GM23338 (cell line): Measurements from ENCODE around the gene B4GALT1. TPM values are rescaled to one million over a fixed set of nuclear protein-coding genes. Genes with fewer than 3 reads are reported as not detected.

ENCODE experiments used
- ATAC-seq: fragments of 200-7000 bp; cut with Tn5 transposase; 3 replicates; pipeline ENCODE4 v1.9.1; 2020
- DNase-seq: peaks from one replicate; pipeline ENCODE4 v3.0.0-alpha.2; 2015; ENCODE audit warnings: low spot score
- H2AFZ ChIP-seq: fragments of 200-600 bp; sonication (generic); 2 replicates; pipeline ENCODE4 v1.8.0; 2016; ENCODE audit warnings: antibody characterized with exemption, mild to moderate bottlenecking, moderate library complexity
- H3F3A ChIP-seq: fragments of 200-600 bp; sonication (generic); replicated peaks from 2 replicates; pipeline ENCODE4 v1.8.0; 2017; ENCODE audit warnings: antibody characterized with exemption, mixed run types, low read depth
- H3K27ac ChIP-seq: fragments of 200-600 bp; sonication (generic); 2 replicates; pipeline ENCODE4 v1.6.1; 2016; ENCODE audit warnings: low read depth
- H3K27me3 ChIP-seq: fragments of 200-600 bp; sonication (generic); 2 replicates; pipeline ENCODE4 v1.8.0; 2016; ENCODE audit warnings: mild to moderate bottlenecking, mixed run types, moderate library complexity; ENCODE audit not compliant: insufficient read depth
- H3K36me3 ChIP-seq: fragments of 200-600 bp; sonication (generic); 2 replicates; pipeline ENCODE4 v1.8.0; 2016; ENCODE audit warnings: mild to moderate bottlenecking; ENCODE audit not compliant: insufficient read depth
- H3K4me1 ChIP-seq: fragments of 200-600 bp; sonication (generic); 2 replicates; pipeline ENCODE4 v1.8.0; 2016; ENCODE audit warnings: mild to moderate bottlenecking, moderate library complexity; ENCODE audit not compliant: insufficient read depth
- H3K4me2 ChIP-seq: fragments of 200-600 bp; sonication (generic); 2 replicates; pipeline ENCODE4 v1.7.1; 2017; ENCODE audit warnings: mixed run types
- H3K4me3 ChIP-seq: fragments of 200-600 bp; sonication (generic); 2 replicates; pipeline ENCODE4 v1.6.1; 2016; ENCODE audit warnings: mixed run types
- H3K79me2 ChIP-seq: fragments of 200-600 bp; sonication (generic); replicated peaks from 2 replicates; pipeline ENCODE4 v1.8.0; 2017; ENCODE audit warnings: mild to moderate bottlenecking; ENCODE audit not compliant: insufficient read depth
- H3K9me2 ChIP-seq: fragments of 200-600 bp; sonication (generic); 2 replicates; pipeline ENCODE4 v1.8.0; 2017; ENCODE audit not compliant: insufficient read depth
- H4K20me1 ChIP-seq: fragments of 200-600 bp; sonication (generic); replicated peaks from 2 replicates; pipeline ENCODE4 v1.8.0; 2017; ENCODE audit warnings: mild to moderate bottlenecking; ENCODE audit not compliant: insufficient read depth
- H3K27ac Mint-ChIP-seq: 2 replicates; pipeline ENCODE4 v1.8.0; 2020; ENCODE audit warnings: inconsistent platforms, mild to moderate bottlenecking, moderate library complexity, mixed read lengths
- H3K27me3 Mint-ChIP-seq: 3 replicates; pipeline ENCODE4 v1.8.0; 2022; ENCODE audit warnings: low read depth, mild to moderate bottlenecking, moderate library complexity, mixed read lengths, inconsistent platforms; ENCODE audit not compliant: insufficient read depth, poor library complexity
- H3K36me3 Mint-ChIP-seq: 3 replicates; pipeline ENCODE4 v1.8.0; 2021; ENCODE audit warnings: low read depth, mild to moderate bottlenecking, inconsistent platforms, moderate library complexity, mixed read lengths
- H3K4me1 Mint-ChIP-seq: 3 replicates; pipeline ENCODE4 v1.8.0; 2020; ENCODE audit warnings: mild to moderate bottlenecking, inconsistent platforms, mixed read lengths
- H3K4me3 Mint-ChIP-seq: 3 replicates; pipeline ENCODE4 v1.8.0; 2021; ENCODE audit warnings: moderate library complexity, mild to moderate bottlenecking, inconsistent platforms, mixed read lengths
- H3K9me3 Mint-ChIP-seq: 3 replicates; pipeline ENCODE4 v1.8.0; 2020; ENCODE audit warnings: moderate library complexity, mild to moderate bottlenecking, inconsistent platforms, mixed read lengths
- JUNB ChIP-seq: IDR thresholded peaks from one replicate; pipeline ENCODE4 v1.6.1; 2016; ENCODE audit warnings: antibody characterized with exemption; ENCODE audit not compliant: unreplicated experiment
- NANOG ChIP-seq: IDR thresholded peaks from 2 replicates; pipeline ENCODE4 v1.6.1; 2016; ENCODE audit warnings: antibody characterized with exemption, borderline replicate concordance
- STAT1 ChIP-seq: IDR thresholded peaks from one replicate; pipeline ENCODE4 v1.6.1; 2016; ENCODE audit warnings: antibody characterized with exemption; ENCODE audit not compliant: unreplicated experiment
- polyA plus RNA-seq: library from polyadenylated mRNA; unstranded; fragments of >200 nt; fragmentation: Nextera tagmentation; extraction: Ambion mirVana; gene quantifications from 2 replicates; pipeline ENCODE4 v1.2.1, GENCODE V29; 2016
- total RNA-seq: library from RNA; depleted of rRNA; stranded (reverse); fragments of >200 nt; shearing (Covaris generic); gene quantifications from 2 replicates; pipeline ENCODE4 v1.2.3, GENCODE V29; 2014
- TF ChIP-seq, protein P1 (sequence below): IDR thresholded peaks from one replicate; pipeline ENCODE4 v1.6.1; 2018; ENCODE audit warnings: antibody characterized with exemption; ENCODE audit not compliant: unreplicated experiment
- TF ChIP-seq, protein P2 (sequence below): IDR thresholded peaks from 2 replicates; pipeline ENCODE4 v1.6.1; 2016; ENCODE audit warnings: antibody characterized with exemption
- TF ChIP-seq, protein P3 (sequence below), 2 experiments: fragments of 200-600 bp in 1 of 2; sonication (generic) in 1 of 2; conservative IDR thresholded peaks; 2 replicates each; pipeline versions ENCODE4 v1.5.1 to v1.6.1; 2016 to 2017; ENCODE audit warnings: antibody characterized with exemption in 2 of 2, low read depth in 2 of 2, mild to moderate bottlenecking in 2 of 2, moderate library complexity in 1 of 2

Gene B4GALT1
- total and polyA plus RNA-seq, 2 experiments from 2014 or later, result 6.3 to 15.8 TPM

DNA sequence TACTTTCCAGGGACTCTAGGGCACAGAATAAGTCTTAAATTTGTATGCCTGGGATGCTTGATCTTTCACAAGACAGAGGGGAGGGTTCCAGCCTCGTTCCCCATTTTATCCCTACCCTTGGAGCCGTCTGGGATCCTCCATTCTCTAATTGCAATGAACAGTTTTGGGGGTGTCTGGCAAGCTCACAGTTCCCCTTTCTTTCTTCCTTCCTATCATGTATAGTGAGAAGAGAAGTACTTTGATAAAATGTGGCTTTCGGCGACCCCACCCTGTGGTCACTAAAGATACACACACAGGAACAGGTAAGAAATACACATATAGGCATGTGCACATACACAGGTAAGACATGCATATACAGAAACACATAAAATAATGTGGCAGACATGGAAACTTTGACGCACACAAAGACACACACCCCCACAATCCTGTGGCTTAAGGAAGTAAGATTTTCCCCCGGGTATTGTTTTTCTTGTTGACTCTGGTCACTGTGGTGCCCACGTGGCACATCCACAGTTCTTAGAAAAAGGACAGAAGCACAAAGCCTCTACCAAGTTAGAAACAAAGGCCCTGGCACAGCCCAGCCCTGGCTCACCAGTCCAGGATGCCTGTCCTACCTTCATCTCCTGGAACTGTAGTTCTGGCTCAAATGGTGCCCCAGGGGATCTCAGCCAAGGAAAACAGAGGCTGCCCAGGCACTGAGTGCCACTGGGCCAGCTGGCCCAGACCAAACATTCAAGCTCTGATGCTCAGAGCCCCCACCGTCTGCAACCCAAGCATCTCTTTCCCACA is 84.4 kb downstream of the B4GALT1 start (continued):
- TF ChIP-seq, protein P1, sequence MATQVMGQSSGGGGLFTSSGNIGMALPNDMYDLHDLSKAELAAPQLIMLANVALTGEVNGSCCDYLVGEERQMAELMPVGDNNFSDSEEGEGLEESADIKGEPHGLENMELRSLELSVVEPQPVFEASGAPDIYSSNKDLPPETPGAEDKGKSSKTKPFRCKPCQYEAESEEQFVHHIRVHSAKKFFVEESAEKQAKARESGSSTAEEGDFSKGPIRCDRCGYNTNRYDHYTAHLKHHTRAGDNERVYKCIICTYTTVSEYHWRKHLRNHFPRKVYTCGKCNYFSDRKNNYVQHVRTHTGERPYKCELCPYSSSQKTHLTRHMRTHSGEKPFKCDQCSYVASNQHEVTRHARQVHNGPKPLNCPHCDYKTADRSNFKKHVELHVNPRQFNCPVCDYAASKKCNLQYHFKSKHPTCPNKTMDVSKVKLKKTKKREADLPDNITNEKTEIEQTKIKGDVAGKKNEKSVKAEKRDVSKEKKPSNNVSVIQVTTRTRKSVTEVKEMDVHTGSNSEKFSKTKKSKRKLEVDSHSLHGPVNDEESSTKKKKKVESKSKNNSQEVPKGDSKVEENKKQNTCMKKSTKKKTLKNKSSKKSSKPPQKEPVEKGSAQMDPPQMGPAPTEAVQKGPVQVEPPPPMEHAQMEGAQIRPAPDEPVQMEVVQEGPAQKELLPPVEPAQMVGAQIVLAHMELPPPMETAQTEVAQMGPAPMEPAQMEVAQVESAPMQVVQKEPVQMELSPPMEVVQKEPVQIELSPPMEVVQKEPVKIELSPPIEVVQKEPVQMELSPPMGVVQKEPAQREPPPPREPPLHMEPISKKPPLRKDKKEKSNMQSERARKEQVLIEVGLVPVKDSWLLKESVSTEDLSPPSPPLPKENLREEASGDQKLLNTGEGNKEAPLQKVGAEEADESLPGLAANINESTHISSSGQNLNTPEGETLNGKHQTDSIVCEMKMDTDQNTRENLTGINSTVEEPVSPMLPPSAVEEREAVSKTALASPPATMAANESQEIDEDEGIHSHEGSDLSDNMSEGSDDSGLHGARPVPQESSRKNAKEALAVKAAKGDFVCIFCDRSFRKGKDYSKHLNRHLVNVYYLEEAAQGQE, result no peak
- TF ChIP-seq JUNB (no peak), NANOG (no peak), STAT1 (no peak)

DNA sequence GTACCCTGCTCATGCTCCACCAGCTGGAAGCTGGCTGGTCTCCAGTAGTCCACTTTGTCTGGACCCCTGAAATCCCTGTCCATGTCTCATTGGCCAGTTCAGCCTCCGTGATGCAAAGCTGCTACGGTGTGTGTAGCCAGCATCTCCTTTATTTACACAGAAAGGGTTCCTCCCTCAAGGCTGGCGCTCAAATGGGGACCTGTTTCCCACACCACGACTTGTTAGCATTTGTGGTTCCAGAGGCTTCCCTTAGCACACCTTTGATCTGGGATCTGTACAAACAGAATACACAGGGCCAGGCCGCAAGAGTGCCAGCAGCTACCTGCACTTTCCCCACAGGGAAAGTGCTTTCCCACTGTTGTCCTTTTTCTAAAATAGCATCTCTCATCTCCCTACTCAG is 85.0 kb downstream of the B4GALT1 start:
- Mint-ChIP-seq H3K27me3 (peaks cover 9% of the 10 kb centered on the region), H3K27ac (no peak overlapping the region), H3K36me3 (peaks cover 6% of the 10 kb centered on the region; the same call in 2 of the 3 replicates), H3K4me1 (no peaks in the 10 kb centered on the region), H3K4me3 (no peak overlapping the region), H3K9me3 (peaks cover 16% of the 10 kb centered on the region)
- no peaks in the 10 kb centered on the region for H3K27me3 ChIP-seq
- no peaks in the 10 kb centered on the region for H4K20me1 ChIP-seq
- H3K4me1 ChIP-seq, result no peaks in the 10 kb centered on the region
- H3F3A ChIP-seq, result 0 out of 2 replicates have a peak, but pooled peaks cover 3% of the 10 kb centered on the region
- no peak for ATAC-seq
- DNase-seq, result no peak
- no peak overlapping the region for H3K4me2 ChIP-seq
- TF ChIP-seq, protein P2, sequence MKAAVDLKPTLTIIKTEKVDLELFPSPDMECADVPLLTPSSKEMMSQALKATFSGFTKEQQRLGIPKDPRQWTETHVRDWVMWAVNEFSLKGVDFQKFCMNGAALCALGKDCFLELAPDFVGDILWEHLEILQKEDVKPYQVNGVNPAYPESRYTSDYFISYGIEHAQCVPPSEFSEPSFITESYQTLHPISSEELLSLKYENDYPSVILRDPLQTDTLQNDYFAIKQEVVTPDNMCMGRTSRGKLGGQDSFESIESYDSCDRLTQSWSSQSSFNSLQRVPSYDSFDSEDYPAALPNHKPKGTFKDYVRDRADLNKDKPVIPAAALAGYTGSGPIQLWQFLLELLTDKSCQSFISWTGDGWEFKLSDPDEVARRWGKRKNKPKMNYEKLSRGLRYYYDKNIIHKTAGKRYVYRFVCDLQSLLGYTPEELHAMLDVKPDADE, result no peak
- TF ChIP-seq, protein P3, sequence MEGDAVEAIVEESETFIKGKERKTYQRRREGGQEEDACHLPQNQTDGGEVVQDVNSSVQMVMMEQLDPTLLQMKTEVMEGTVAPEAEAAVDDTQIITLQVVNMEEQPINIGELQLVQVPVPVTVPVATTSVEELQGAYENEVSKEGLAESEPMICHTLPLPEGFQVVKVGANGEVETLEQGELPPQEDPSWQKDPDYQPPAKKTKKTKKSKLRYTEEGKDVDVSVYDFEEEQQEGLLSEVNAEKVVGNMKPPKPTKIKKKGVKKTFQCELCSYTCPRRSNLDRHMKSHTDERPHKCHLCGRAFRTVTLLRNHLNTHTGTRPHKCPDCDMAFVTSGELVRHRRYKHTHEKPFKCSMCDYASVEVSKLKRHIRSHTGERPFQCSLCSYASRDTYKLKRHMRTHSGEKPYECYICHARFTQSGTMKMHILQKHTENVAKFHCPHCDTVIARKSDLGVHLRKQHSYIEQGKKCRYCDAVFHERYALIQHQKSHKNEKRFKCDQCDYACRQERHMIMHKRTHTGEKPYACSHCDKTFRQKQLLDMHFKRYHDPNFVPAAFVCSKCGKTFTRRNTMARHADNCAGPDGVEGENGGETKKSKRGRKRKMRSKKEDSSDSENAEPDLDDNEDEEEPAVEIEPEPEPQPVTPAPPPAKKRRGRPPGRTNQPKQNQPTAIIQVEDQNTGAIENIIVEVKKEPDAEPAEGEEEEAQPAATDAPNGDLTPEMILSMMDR (conservative IDR thresholded peaks at IDR 0.05; ENCODE audit: low read depth in 2 of 2), result no peak
- no peaks in the 10 kb centered on the region for H3K9me2 ChIP-seq
- H3K36me3 ChIP-seq, result no peaks in the 10 kb centered on the region
- no peak overlapping the region for H3K27ac ChIP-seq
- no peaks in the 10 kb centered on the region for H3K79me2 ChIP-seq
- H3K4me3 ChIP-seq, result no peak overlapping the region
- no peak overlapping the region for H2AFZ ChIP-seq
